ENCODE results near the gene KCNH3.
A peak's percentile ranks its signal among the peaks of the same experiment; 100 is the strongest.

Gene KCNH3

DNA sequence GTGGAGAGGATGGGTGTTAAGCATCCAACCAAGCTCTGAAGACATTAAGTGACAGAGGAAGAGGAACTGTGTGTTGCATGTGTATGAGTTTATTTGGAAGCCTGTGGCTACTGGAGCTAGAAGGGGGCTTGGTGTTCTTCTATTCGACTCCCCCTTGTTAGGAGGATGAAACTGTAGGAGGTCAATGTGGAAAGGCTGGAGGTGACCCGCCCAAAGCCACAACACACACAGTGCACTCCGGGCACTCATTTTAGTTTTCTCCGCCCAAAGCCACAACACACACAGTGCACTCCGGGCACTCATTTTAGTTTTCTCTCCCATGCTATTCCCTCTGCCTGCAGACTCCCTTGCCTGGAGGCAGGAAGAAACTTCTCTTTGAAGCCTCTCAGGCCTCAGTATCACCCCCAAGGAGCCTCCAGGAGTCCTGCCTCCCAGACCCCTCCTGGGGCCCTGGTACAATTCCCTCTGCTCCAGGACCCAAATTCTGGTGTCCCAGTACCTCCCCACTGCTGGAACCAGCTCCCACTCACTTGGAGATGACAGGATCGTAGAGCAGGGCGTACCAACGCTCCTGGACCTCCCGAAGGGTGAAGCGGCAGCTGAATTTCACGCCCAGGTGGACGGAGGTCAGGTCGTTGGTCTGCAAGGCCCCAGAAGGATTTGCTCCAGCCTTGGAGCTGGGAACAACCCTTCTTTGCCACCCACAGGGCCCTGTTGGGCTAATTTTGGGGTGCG lies 25.3 kb downstream of the KCNH3 start:
- no peak for DNase-seq (ENCODE audit: low read depth)

- DNase-seq (ENCODE audit: low read depth), result no peak
Measured at GRCh38 chr12:49564686-49565405, 26.0 kb downstream of the KCNH3 start.

GRCh38 chr12:49565406-49566265 lies 26.8 kb downstream of the KCNH3 start:
- DNase-seq (ENCODE audit: low read depth), result no peak

- DNase-seq (ENCODE audit: low read depth), result no peak
Measured at GRCh38 chr12:49566361-49566760, 27.5 kb downstream of the KCNH3 start.

GRCh38 chr12:49567302-49567610 lies 28.4 kb downstream of the KCNH3 start:
- no peak for DNase-seq (ENCODE audit: low read depth)

DNA sequence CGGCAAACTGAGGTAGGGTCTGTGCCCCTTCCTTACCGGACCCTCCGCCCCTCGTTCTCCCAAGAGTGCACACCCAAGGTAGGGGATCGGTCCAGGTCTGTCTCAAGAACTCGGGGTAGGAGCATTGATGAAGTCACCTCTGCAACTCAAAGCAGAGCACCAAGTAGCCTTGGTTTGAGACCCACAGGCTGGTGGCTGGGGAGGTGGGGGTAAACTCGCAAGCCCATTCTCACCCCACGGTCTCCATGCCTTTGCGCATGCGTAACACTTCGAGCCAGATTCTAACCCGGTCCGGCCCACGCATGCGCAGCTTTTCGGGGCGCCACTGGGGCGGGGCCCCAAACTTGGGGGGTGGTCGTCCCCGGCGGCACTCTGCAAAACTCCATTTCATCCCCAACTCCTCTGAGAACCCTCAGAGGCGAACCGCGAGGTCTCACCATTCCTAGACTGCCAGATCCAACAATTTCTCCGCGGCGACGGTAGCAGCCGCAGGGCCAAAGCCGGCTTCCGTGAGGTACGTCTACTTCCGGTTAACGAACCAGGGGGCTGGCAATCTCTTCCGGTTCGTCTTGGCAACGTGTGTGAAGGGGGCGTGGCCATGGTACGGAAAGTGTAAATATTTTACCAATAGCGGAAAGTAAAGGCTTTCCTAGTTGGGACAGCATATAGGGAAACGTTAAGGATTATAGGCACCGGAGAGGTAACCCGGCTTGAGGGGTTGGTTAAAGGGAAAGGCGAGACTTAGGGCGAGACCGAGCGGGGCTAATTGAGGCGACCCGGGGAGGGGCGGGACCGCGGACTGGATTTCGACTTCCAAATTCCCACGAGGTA lies 29.0 kb downstream of the KCNH3 start, which contains the start of gene MCRS1:
Gene MCRS1 (minus strand): TSS at position 532 of the 831 bp plus-strand sequence. CDS start 1,411 bp downstream, outside the sequence.
- DNase-seq (ENCODE audit: low read depth), result peak; percentile 81

DNA sequence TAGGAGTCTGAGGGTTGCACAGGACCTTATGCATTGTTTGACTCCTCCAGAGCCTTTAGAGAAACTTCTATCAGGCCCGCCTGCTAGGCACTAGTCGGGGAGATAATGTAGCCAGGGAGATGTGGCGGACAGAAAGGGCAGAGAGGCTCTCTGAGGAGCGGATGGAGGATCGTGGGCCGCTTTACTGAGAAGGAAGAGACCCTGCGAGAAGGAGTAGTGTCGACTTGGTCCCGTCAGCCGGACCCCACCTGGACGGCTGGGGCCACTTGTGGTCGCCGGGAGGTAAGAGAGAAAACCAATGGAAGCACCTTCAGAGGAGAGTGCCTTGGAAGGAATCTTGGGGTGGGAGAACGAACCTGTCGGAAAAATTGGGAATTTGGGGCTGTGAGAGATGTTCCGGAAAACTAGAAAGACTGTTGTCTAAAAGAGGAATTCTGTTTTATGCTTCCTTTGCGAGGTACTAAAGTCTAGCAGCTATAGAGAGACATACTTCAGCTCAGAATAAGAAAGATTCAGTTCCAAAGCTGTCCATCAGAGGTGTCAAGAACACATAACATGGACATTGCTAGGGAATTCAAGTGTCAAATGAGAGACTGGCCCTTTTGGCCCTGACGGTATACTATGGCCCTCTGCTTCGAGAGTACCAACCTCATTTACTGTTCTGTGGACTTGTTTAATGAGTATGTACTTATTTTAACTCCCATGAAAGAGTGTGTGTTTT lies 29.8 kb downstream of the KCNH3 start:
- no peak for DNase-seq (ENCODE audit: low read depth)

DNA sequence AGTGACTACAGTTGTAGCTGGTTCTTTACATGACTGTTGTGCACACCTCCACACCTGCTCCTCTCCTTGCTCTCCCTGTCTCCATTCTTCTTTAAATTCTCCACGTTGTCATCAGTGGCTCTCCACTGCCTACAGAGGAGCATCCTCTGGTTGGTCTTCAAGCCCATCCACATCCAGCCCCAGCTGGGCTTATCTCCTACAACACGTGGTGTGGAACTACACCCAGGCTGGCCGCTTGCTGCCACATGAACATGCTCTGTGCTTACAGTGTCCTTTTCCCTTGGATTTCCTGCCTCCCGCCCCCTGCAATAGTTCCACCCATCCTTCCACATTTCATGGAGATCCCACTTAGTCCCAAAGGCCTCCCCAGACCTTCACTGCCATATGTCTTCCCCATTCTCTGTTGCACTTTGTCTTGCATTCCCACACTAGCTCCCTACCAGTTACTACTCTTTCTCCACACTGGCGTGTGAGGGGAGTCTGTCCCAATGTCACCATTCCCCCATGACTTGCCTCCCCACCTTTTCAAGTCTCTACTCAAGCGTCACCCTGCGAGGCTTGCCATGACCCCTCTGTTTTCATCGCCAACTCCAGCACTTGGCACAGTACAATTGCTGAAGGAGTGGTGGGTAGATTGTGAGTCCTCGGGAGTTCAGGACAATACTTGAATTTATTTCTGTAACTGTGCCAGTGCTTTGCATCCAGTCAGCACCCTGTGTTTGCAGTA lies 38.9 kb downstream of the KCNH3 start:
- DNase-seq (ENCODE audit: low read depth), result no peak

- DNase-seq (ENCODE audit: low read depth), result no peak
Measured at GRCh38 chr12:49578471-49579112, 39.8 kb downstream of the KCNH3 start.

- peak; percentile 43 for DNase-seq (ENCODE audit: low read depth)
Measured at GRCh38 chr12:49580572-49581535, 42.0 kb downstream of the KCNH3 start.

- no peak for DNase-seq (ENCODE audit: low read depth)
Measured at GRCh38 chr12:49582201-49582600, 43.4 kb downstream of the KCNH3 start.

DNA sequence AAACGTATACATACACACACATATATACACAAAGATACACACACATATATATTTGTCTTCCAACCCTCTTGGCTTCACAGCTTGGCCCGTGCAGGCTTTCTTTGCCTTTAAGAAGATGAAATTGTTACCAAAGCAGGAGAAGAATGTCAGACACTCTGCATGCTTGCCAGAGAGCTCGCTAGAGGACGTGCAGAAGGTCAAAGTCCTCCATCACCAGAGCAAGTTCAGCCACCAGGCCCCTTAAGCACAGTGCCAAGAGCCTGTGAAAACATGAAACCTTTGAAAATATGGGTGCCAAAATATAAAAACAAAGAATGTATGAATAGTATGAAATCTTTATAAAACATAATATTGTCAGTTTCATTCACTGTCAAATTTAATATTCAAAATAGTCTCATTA lies 44.0 kb downstream of the KCNH3 start:
- DNase-seq (ENCODE audit: low read depth), result no peak

GRCh38 chr12:49583366-49584094 lies 44.7 kb downstream of the KCNH3 start:
- no peak for DNase-seq (ENCODE audit: low read depth)

- DNase-seq (ENCODE audit: low read depth), result no peak
Measured at GRCh38 chr12:49584591-49584990, 45.8 kb downstream of the KCNH3 start.

DNA sequence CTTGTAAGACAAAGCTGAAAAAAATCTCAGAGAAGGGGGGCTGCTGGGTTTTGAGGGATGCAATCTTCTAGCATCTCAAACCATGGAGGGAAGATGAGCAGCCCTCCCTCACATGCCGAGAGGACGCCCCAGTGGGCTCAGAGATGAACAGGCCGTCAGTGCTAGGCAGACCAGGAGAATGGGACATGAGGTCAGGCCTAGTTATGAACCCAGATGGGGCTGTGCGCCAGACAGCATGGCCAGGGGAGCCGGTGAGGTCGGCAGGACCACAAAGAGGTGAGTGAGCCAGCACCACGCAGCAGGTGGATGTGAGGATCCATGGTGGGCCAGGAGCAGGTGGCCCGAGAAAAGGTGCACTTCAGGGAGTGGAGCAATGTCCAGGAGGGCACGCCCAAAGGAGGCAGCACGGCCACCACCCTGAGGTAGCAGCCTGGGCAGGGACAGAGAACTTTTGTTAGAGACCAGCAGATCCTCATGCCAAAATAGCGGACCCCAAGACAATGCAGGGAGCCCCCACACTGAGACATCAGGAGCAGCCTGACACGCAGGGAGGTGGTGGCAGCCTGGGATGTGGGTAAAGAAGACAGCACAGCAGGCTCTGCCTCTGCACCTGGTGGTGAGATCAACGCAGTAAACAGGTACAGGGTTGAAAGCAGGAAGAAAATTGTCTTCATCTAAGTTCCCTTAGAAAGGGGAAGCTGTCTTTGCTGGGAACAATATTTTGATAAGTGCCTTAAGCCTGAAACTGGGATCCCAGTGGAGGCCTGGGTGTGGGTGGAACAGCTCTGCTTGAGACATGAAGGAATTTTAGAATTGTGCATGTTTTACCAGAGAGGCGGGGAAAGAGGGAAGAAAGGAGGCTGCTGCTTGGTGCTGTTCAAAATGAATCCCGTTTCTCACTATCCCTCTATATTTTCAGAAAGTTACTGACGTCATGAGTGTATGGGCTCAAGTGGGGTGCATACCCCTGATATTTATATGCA lies 46.9 kb downstream of the KCNH3 start:
- DNase-seq (ENCODE audit: low read depth), result no peak

- no peak for DNase-seq (ENCODE audit: low read depth)
Measured at GRCh38 chr12:49587174-49587908, 48.5 kb downstream of the KCNH3 start.

Measured in T follicular helper cell (primary cell).